HG02885 (cell line): ENCODE data around the gene MOK.

Experiments
- ATAC-seq: cut with Tn5 transposase; IDR thresholded peaks from one replicate; pipeline ENCODE4 v1.9.1; 2021; ENCODE audit warnings: mild to moderate bottlenecking; ENCODE audit not compliant: unreplicated experiment, poor library complexity

MOK gene

GRCh38 chr14:102211240-102211639 lies 93.7 kb downstream of the MOK start:
- no peak for ATAC-seq

DNA sequence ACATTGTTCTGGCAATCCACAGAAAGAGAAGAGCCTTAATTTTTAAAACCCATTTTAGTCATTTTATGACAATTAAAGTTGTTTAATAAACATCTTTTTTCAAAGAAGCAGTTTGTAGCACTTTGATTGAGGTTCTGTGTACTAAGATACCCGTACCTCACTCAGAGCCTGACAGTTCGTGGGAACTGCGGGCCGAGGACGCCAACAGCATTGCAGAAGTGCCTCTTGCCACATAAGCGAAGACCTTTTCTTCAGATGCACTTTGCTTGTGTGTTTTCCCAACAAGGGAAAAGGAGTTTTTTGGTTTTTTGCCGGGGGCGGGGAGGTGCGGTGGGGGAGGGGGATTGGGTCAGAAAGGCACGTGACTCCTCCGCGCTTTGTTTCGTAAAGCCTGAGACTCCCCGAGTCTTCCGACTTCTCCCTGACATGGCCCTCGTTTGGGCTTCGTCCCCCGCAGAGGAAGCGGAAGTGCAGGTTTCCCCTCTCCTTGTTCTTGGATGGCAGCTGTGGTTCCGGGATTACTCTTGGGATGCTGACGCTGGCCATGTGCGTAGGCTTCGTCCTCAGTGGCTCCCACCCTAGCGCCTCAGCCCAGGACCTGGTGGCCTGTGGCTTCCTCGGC lies 94.4 kb downstream of the MOK start:
- no peak for ATAC-seq

DNA sequence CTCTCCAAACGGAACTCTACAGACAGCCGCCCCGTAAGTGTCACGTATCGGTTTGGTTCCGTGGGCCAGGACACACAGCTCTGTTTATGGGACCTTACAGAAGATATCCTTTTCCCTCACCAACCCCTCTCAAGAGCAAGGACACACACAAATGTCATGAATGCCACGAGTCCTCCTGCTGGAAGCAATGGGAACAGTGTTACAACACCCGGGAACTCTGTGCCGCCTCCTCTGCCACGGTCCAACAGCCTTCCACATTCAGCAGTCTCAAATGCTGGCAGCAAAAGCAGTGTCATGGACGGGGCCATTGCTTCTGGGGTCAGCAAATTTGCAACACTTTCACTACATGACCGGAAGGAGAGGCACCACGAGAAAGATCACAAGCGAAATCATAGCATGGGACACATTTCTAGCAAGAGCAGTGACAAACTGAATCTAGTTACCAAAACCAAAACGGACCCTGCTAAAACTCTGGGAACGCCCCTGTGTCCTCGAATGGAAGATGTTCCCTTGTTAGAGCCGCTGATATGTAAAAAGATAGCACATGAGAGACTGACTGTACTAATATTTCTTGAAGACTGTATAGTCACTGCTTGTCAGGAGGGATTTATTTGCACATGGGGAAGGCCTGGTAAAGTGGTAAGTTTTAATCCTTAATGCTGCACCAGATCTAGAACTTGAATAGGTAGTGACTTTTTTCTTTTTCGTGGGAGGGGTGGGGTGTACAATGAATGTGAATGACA lies 95.6 kb downstream of the MOK start:
- no peak for ATAC-seq

DNA sequence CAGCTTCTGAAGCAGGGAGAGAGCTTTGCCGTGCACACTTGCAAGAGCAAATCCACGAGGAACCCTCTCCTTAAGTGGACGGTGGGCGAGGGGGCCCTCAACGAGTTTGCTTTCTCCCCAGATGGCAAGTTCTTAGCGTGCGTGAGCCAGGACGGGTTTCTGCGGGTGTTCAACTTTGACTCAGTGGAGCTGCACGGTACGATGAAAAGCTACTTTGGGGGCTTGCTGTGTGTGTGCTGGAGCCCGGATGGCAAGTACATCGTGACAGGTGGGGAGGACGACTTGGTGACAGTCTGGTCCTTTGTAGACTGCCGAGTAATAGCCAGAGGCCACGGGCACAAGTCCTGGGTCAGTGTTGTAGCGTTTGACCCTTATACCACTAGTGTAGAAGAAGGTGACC lies 96.2 kb downstream of the MOK start:
- ATAC-seq: no peak

- no peak for ATAC-seq
These were observed 97.1 kb downstream of the MOK start for GRCh38 chr14:102207831-102208365.

DNA sequence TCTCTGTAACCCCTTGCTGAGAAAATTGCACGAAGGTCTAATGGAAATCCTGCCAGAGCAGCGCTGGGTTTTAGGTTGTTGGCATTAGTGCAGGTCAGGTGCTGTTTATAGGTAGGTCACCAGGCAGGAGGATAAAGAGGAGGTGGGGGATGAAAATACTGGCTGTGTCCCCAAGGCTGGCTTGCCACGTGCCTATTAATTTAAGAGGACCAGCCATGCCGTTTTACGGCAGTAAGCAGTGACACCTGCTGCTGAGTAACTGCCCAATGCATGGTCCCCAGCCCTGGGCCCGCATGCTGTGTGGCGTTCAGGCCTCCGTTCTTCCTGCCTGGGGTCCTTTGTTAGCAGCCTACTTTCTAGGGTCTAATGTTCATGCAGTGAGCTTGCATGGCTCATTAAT lies 98.0 kb downstream of the MOK start:
- no peak for ATAC-seq

GRCh38 chr14:102205560-102205959 lies 99.4 kb downstream of the MOK start:
- ATAC-seq: no peak

GRCh38 chr14:102203382-102203781 lies 101.6 kb downstream of the MOK start:
- no peak for ATAC-seq

DNA sequence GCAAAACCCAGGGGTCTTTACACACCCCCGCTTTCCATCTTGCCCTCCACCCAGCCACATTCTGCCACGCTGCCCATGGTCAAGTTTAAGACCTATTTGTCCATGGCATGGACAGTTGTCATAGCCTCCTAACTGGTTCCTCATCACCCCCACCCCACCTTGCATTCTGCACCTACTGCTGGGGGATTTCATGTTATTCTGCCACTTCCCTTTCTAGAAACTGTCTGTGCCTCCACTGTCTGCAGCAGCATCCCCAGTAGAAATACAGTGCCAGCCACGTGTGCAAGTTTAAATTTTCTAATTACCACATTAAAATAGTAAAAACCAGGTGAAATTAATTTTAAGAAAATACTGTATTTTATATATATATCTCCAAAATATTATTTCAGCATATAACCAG lies 102.0 kb downstream of the MOK start:
- no peak for ATAC-seq

- ATAC-seq: no peak
These were observed 103.2 kb downstream of the MOK start for GRCh38 chr14:102201776-102202175.

- no peak for ATAC-seq
These were observed 103.6 kb downstream of the MOK start for GRCh38 chr14:102201353-102201738.

GRCh38 chr14:102200690-102201352 lies 104.1 kb downstream of the MOK start:
- ATAC-seq: no peak

DNA sequence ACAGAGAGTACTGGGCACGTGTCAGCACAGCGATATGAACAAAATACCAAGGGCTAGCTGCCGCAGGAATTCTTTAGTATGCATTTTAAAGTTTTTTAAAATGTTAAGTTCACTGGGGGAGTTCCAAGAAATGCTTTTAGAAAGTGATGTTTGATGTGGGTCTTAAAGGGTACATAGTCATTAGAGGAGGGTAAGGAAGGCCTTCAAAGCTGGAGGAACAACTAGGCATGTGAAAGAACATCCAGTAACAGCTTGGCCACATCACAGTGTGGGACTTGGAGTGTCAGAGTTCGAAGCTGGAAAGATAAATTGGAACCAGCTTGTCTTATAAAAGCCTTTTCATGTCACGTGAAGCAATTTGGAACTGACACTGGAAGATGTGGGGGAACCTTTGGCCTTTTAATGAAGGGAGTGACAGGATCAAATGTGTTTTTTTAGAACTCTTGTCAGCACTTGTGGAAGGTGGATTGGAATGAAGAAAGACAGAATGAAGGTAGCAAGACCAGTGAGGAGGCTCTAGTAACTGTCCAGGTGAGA lies 107.6 kb downstream of the MOK start:
- ATAC-seq: no peak

DNA sequence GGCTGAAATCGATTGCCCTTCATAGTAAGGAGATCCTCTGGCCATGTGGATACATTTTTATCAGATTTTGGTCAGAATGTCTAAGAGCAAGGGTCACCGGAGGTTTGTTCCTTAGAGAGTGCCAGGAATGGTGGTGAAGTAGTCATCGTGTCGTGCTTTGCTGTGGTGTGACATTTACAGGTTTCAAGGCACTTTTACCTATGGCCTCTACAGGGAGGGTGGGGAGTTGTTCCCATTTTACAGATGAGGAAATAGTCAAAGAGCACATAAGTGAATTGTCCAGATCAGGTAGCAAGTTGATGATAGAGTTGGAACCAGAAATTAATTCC lies 108.1 kb downstream of the MOK start:
- ATAC-seq: no peak

GRCh38 chr14:102196039-102196901 lies 108.7 kb downstream of the MOK start:
- ATAC-seq: no peak

DNA sequence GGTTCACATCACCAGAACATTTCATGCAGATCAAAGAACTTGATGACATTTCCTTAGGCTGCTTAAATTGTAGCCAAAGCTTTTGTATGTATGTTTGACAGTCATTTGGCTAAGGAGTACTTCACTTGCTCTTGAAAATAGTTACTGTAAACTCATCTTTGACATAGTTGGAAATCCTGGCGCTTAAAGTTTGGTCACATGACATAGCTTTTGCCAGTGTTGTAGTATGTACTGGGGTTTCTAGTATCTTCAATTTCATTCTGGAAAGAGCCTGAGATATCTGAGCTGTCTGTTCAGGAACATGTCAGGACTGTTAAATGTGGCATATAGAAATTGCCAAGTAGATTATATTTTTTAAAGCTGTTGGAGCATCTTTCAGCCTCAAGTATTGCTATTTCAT lies 109.5 kb downstream of the MOK start:
- no peak for ATAC-seq

DNA sequence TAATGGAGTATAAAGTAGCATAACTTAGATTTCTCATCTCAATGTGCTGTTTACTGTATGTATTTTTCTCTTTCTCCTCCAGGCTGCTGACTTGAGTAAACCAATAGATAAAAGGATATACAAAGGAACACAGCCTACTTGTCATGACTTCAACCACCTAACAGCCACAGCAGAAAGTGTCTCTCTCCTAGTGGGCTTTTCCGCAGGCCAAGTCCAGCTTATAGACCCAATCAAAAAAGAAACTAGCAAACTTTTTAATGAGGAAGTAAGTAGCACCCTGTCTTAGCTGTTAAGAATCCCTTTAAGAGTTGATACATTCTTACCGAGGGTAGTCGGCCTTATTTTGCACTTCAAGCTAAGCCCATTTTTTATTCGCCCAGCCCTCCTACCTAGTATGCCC lies 110.1 kb downstream of the MOK start:
- no peak for ATAC-seq

GRCh38 chr14:102192840-102193502 lies 112.0 kb downstream of the MOK start:
- ATAC-seq: no peak

GRCh38 chr14:102189874-102190273 lies 115.1 kb downstream of the MOK start:
- ATAC-seq: no peak

DNA sequence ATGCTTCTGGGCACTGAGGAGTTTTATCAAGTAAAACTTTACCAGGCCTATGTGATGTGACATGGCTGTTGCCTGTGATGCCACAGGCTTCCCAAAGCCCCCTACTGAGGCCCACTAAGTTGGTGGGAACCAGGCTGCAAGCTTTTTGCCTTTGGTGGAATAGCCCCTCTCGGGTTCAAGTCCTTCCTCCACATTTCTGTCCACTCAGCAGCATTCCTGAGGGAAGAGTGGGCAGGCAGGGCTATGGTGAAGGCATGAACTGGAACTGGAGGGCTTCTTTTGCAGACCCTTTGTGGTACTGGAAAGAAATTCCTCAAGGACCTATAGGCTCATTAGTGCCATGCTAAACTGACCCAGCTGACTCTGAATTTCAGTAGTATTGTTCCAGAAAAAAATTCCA lies 116.8 kb downstream of the MOK start:
- ATAC-seq: no peak
